ENCODE data around the gene ACOX2.
"Not testable (repeated sequence)": the region's sequence is repeated elsewhere in the genome, so short reads cannot be mapped to it uniquely, and the experiment has no call there.

Gene ACOX2

GRCh38 chr3:58534592-58535494 lies 2.1 kb downstream of the ACOX2 start:
- no peak for DNase-seq (ENCODE audit: low read depth)

GRCh38 chr3:58532794-58533220 lies 4.2 kb downstream of the ACOX2 start:
- DNase-seq (ENCODE audit: low read depth): peak; percentile 67

- DNase-seq (ENCODE audit: low read depth): no peak
Measured at GRCh38 chr3:58531956-58532355, 5.0 kb downstream of the ACOX2 start.

- no peak for DNase-seq (ENCODE audit: low read depth)
Measured at GRCh38 chr3:58531555-58531954, 5.4 kb downstream of the ACOX2 start.

- DNase-seq (ENCODE audit: low read depth): no peak
Measured at GRCh38 chr3:58530354-58530865, 6.6 kb downstream of the ACOX2 start.

- no peak for DNase-seq (ENCODE audit: low read depth)
Measured at GRCh38 chr3:58529516-58530353, 7.3 kb downstream of the ACOX2 start.

GRCh38 chr3:58528629-58529028 lies 8.4 kb downstream of the ACOX2 start:
- DNase-seq (ENCODE audit: low read depth): no peak

GRCh38 chr3:58527440-58527839 lies 9.6 kb downstream of the ACOX2 start:
- not testable (repeated sequence) for DNase-seq (ENCODE audit: low read depth)

GRCh38 chr3:58526515-58526957 lies 10.5 kb downstream of the ACOX2 start:
- no peak for DNase-seq (ENCODE audit: low read depth)

- DNase-seq (ENCODE audit: low read depth): no peak
Measured at GRCh38 chr3:58524326-58524888, 12.6 kb downstream of the ACOX2 start.

GRCh38 chr3:58522759-58523425 lies 14.1 kb downstream of the ACOX2 start:
- no peak for DNase-seq (ENCODE audit: low read depth)

- DNase-seq (ENCODE audit: low read depth): no peak
Measured at GRCh38 chr3:58521917-58522631, 14.9 kb downstream of the ACOX2 start.

GRCh38 chr3:58521336-58521670 lies 15.7 kb downstream of the ACOX2 start:
- no peak for DNase-seq (ENCODE audit: low read depth)

GRCh38 chr3:58520403-58521335 lies 16.3 kb downstream of the ACOX2 start:
- no peak for DNase-seq (ENCODE audit: low read depth)

GRCh38 chr3:58519668-58520402 lies 17.2 kb downstream of the ACOX2 start:
- no peak for DNase-seq (ENCODE audit: low read depth)

- no peak for DNase-seq (ENCODE audit: low read depth)
Measured at GRCh38 chr3:58518291-58518789, 18.6 kb downstream of the ACOX2 start.

GRCh38 chr3:58514405-58514804 lies 22.6 kb downstream of the ACOX2 start:
- DNase-seq (ENCODE audit: low read depth): no peak

- no peak for DNase-seq (ENCODE audit: low read depth)
Measured at GRCh38 chr3:58508437-58508836, 28.6 kb downstream of the ACOX2 start.
